GM18870 (cell line): ENCODE data around the gene TMEM30B.

Source experiments
- ATAC-seq: cut with Tn5 transposase; IDR thresholded peaks from one replicate; pipeline ENCODE4 v1.9.1; 2021; ENCODE audit warnings: moderate library complexity; ENCODE audit not compliant: unreplicated experiment

Gene TMEM30B

GRCh38 chr14:61238611-61239245 is 42.4 kb downstream of the TMEM30B start:
- no peak for ATAC-seq

GRCh38 chr14:61234215-61234916 is 46.8 kb downstream of the TMEM30B start:
- ATAC-seq = no peak

GRCh38 chr14:61233436-61233956 is 47.6 kb downstream of the TMEM30B start:
- no peak for ATAC-seq

- no peak for ATAC-seq
Observed at GRCh38 chr14:61231810-61232209, 49.3 kb downstream of the TMEM30B start.

GRCh38 chr14:61229981-61230380 is 51.2 kb downstream of the TMEM30B start:
- no peak for ATAC-seq

- no peak for ATAC-seq
Observed at GRCh38 chr14:61229475-61229888, 51.7 kb downstream of the TMEM30B start.

GRCh38 chr14:61227884-61228591 is 53.1 kb downstream of the TMEM30B start:
- no peak for ATAC-seq
